Activated CD8-positive, alpha-beta T cell treated with anti-CD3 and anti-CD28 coated beads for 36 hours (primary cell): ENCODE measurements around the gene MMP24. TPM values are rescaled to one million over a fixed set of nuclear protein-coding genes. Genes with fewer than 3 reads are reported as not detected.
"Not testable (repeated sequence)": the region's sequence is repeated elsewhere in the genome, so short reads cannot be mapped to it uniquely, and the experiment has no call there.

Source experiments
- ATAC-seq: fragments of 200-7000 bp; cut with Tn5 transposase; one replicate; pipeline ENCODE4 v1.10.0; 2021; ENCODE audit warnings: mild to moderate bottlenecking, moderate library complexity
- CTCF ChIA-PET: fragments of 350-600 bp; sonication (Branson Sonifier 250); formaldehyde crosslinking; loops from one replicate; lab custom pipeline; 2021; ENCODE audit warnings: antibody characterized with exemption; lab: Charles Lee
- POLR2A ChIA-PET: fragments of 350-600 bp; sonication (Branson Sonifier 250); formaldehyde crosslinking; loops from one replicate; lab custom pipeline; 2021; ENCODE audit warnings: antibody characterized with exemption; lab: Charles Lee
- DNase-seq: peaks from one replicate; pipeline ENCODE4 v3.0.0-alpha.2; 2020
- H3K27ac Mint-ChIP-seq: one replicate; pipeline ENCODE4 v1.8.0; 2021; ENCODE audit warnings: mild to moderate bottlenecking, mixed read lengths
- H3K27me3 Mint-ChIP-seq: one replicate; pipeline ENCODE4 v1.8.0; 2021; ENCODE audit warnings: mixed read lengths
- H3K36me3 Mint-ChIP-seq: one replicate; pipeline ENCODE4 v1.8.0; 2021; ENCODE audit warnings: low read depth, mixed read lengths
- H3K4me1 Mint-ChIP-seq: one replicate; pipeline ENCODE4 v1.8.0; 2021; ENCODE audit warnings: low read depth, mixed read lengths
- H3K4me3 Mint-ChIP-seq: one replicate; pipeline ENCODE4 v1.8.0; 2021; ENCODE audit warnings: mild to moderate bottlenecking, moderate library complexity, mixed read lengths
- H3K9me3 Mint-ChIP-seq: one replicate; pipeline ENCODE4 v1.8.0; 2021; ENCODE audit warnings: mixed read lengths
- intact Hi-C: fragments of 100-400 bp; cut with micrococcal nuclease; formaldehyde crosslinking; loops from one replicate; pipeline ENCODE4 v1.10.0; 2022
- total RNA-seq, 2 experiments: library from RNA; stranded (reverse); gene quantifications; one replicate each; pipeline ENCODE4 v1.2.3, GENCODE V29; 2021
- TF ChIP-seq, protein P1 (sequence below): fragments of 200-600 bp; IDR thresholded peaks from one replicate; pipeline ENCODE4 v1.8.0; 2022; ENCODE audit warnings: antibody characterized with exemption, mild to moderate bottlenecking

Gene MMP24
- total RNA-seq, 2 experiments from 2014 or later = not detected

DNA sequence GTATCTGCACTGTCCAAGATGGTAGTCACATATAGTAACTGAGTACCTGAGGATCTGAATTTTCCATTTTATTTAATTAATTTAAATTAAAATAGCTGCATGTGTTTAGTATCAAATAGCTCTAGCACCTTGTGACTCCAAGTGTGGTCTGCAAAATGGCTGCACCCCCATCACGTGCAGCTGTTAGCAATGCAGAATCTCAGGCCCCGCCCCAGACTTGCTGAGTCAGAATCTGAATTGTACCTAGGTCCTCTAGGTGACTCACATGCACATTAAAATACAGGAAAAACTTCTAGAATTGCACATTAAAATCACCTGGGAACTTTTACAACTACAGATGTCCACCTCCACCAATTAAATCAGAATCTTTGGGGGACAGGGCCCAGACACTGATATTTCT, 84.9 kb downstream of the MMP24 start:
- no peaks in the 10 kb centered on the region for H3K9me3 Mint-ChIP-seq
- ChIA-PET POLR2A (interaction anchor here (1.6 kb wide), 1 partner anchor 13 kb away, joined by 4 read pairs; no protein-coding TSS in a partner anchor), CTCF (interaction anchor here (0.8 to 6.0 kb wide), 3 partner anchors 18 to 153 kb away, joined by 3 to 31 read pairs (median 3); partner anchors contain the start of gene EIF6)
- H3K36me3 Mint-ChIP-seq = peaks cover 26% of the 10 kb centered on the region
- H3K4me3 Mint-ChIP-seq = no peak overlapping the region
- no peaks in the 10 kb centered on the region for H3K27me3 Mint-ChIP-seq
- TF ChIP-seq, protein P1, sequence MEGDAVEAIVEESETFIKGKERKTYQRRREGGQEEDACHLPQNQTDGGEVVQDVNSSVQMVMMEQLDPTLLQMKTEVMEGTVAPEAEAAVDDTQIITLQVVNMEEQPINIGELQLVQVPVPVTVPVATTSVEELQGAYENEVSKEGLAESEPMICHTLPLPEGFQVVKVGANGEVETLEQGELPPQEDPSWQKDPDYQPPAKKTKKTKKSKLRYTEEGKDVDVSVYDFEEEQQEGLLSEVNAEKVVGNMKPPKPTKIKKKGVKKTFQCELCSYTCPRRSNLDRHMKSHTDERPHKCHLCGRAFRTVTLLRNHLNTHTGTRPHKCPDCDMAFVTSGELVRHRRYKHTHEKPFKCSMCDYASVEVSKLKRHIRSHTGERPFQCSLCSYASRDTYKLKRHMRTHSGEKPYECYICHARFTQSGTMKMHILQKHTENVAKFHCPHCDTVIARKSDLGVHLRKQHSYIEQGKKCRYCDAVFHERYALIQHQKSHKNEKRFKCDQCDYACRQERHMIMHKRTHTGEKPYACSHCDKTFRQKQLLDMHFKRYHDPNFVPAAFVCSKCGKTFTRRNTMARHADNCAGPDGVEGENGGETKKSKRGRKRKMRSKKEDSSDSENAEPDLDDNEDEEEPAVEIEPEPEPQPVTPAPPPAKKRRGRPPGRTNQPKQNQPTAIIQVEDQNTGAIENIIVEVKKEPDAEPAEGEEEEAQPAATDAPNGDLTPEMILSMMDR = no peak
- peaks cover 58% of the 10 kb centered on the region for H3K4me1 Mint-ChIP-seq
- peak overlapping the region; percentile 49 for H3K27ac Mint-ChIP-seq
- intact Hi-C loops = no loop called here
- ATAC-seq (peak; percentile 78), DNase-seq (peak; percentile 88)

DNA sequence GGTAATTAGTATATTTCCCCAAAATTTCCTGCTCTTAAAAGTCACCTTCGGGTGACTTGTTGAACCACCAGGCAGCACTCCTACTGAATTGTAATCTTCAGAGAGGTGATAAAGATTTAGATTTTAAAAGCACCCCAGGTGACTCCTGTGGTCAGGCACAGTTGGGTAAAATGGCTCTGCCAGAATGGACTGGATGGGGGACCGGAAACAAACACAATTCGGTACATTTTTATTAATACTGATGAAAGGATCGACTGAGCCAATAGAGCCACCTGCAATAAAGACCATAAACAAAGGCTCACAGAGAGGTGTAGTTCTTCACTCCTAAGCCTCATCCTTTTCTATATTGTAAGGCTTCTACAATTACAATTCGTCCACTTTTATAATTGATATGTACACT, 85.3 kb downstream of the MMP24 start:
- ATAC-seq (no peak), DNase-seq (no peak)
- ChIA-PET POLR2A (interaction anchor here (1.6 kb wide), 1 partner anchor 13 kb away, joined by 4 read pairs; no protein-coding TSS in a partner anchor), CTCF (interaction anchor here (6.0 kb wide), 1 partner anchor 18 kb away, joined by 31 read pairs; no protein-coding TSS in a partner anchor)
- Mint-ChIP-seq H3K36me3 (peaks cover 26% of the 10 kb centered on the region), H3K4me3 (no peak overlapping the region), H3K4me1 (peaks cover 54% of the 10 kb centered on the region), H3K9me3 (no peaks in the 10 kb centered on the region), H3K27ac (peak overlapping the region; percentile 49), H3K27me3 (no peaks in the 10 kb centered on the region)
- TF ChIP-seq, protein P1 = no peak
- intact Hi-C loops = no loop called here

DNA sequence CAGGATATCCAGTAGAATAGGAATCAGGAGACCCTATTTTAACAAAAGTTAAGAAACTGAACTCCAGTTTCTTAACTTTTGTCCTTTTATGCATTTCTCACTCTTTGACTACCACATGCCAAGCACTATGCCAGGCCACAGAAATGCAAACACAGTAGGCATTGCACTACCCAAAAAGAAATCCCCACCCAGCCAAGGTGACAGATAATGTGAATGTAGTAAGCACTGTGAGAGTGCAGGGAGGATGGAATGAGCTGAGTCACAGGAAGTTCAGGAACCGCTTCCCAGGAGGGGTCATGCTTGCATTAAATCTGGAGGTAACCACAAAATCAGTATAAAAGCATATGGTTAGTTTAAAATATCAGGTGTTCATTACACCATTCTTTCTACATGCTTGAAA, 85.8 kb downstream of the MMP24 start:
- intact Hi-C loops = no loop called here
- ChIA-PET POLR2A (no interaction called here), CTCF (interaction anchor here (3.4 to 6.0 kb wide), 2 partner anchors 7 to 17 kb away, joined by 22 to 31 read pairs; no protein-coding TSS in a partner anchor)
- Mint-ChIP-seq H3K27ac (peak overlapping the region; percentile 49), H3K4me3 (no peak overlapping the region), H3K9me3 (no peaks in the 10 kb centered on the region), H3K27me3 (no peaks in the 10 kb centered on the region), H3K36me3 (peaks cover 26% of the 10 kb centered on the region), H3K4me1 (peaks cover 49% of the 10 kb centered on the region)
- TF ChIP-seq, protein P1 = no peak
- ATAC-seq (peak; percentile 46), DNase-seq (peak; percentile 39)

DNA sequence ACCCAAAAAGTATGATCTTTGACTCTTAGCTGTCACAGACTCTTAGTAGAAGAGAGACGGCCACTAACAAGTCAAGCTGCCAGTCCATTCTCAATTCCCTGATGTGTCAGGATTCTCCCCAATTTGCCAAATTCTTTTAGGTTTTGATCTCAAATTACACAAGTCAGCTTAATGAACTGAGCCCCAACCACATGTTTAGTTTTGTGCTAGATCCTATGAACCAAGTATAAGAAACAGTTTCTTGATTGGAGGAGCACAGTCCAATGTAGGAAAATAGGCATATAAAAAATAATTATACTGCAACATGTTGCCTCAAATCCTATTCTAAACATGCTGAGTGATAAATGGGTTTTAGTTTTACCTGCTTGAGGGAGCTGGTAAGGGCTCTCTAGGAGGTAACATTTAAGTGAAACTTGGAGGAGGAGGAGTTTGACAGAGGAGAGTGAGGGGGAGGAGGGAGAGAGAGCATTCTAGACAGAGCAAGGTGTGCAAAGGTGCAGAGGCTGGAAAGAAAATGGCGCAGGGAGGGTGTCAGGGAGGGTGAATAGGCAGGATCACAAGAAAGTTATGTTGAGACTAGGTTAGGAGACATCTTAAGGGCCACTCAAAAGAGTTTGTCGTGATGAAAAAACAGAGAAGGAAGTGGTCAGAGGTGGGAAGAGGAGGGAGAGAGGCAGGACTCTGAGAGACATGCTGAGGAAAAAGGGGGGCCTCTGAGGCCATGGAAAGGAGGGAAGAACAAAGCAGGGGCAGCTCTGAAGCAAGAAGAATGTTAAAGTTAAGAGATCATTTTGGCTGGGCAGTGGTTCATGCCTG, 88.5 kb downstream of the MMP24 start:
- ChIA-PET POLR2A (no interaction called here), CTCF (interaction anchor here (1.9 to 6.1 kb wide), 3 partner anchors 10 to 16 kb away, joined by 5 to 37 read pairs (median 22); no protein-coding TSS in a partner anchor)
- Mint-ChIP-seq H3K27me3 (no peaks in the 10 kb centered on the region), H3K4me1 (peaks cover 54% of the 10 kb centered on the region), H3K4me3 (no peak overlapping the region), H3K9me3 (no peaks in the 10 kb centered on the region), H3K27ac (peak overlapping the region; percentile 51), H3K36me3 (peaks cover 25% of the 10 kb centered on the region)
- ATAC-seq = peak; percentile 19
- DNase-seq = no peak
- TF ChIP-seq, protein P1 = no peak
- intact Hi-C loops = no loop called here

GRCh38 chr20:35315632-35316020, 89.1 kb downstream of the MMP24 start:
- H3K4me3 Mint-ChIP-seq, ATAC-seq, H3K27me3 Mint-ChIP-seq, DNase-seq, H3K9me3 Mint-ChIP-seq, intact Hi-C loops, POLR2A ChIA-PET: not testable (repeated sequence)
- peaks cover 52% of the 10 kb centered on the region for H3K4me1 Mint-ChIP-seq
- H3K27ac Mint-ChIP-seq = peak overlapping the region; percentile 2
- CTCF ChIA-PET = interaction anchor here (3.4 to 6.1 kb wide), 2 partner anchors 10 to 15 kb away, joined by 22 to 37 read pairs; no protein-coding TSS in a partner anchor
- peaks cover 23% of the 10 kb centered on the region for H3K36me3 Mint-ChIP-seq
